SU-DHL-6 (cell line): ENCODE measurements around the gene FAIM2.

Source experiments
- H2AFZ ChIP-seq: fragments of 200-600 bp; sonication (generic); 2 replicates; pipeline ENCODE4 v1.6.1; 2014; ENCODE audit warnings: low read depth, mild to moderate bottlenecking, moderate library complexity, mixed read lengths, antibody characterized with exemption, low read length; ENCODE audit not compliant: severe bottlenecking
- H3F3A ChIP-seq: fragments of 200-600 bp; shearing (Covaris generic); 2 replicates; pipeline ENCODE4 v1.6.0; 2016; ENCODE audit warnings: antibody characterized with exemption, mild to moderate bottlenecking; ENCODE audit not compliant: insufficient read depth
- H3K27ac ChIP-seq: fragments of 200-600 bp; sonication (generic); 2 replicates; pipeline ENCODE4 v1.5.1; 2016; ENCODE audit warnings: low read depth, mild to moderate bottlenecking, low read length, moderate library complexity, mixed read lengths
- H3K27me3 ChIP-seq: fragments of 200-600 bp; sonication (generic), shearing (Covaris generic); 2 replicates; pipeline ENCODE4 v1.6.0; 2014; ENCODE audit warnings: mild to moderate bottlenecking, low read length
- H3K36me3 ChIP-seq: fragments of 200-600 bp; sonication (generic); 2 replicates; pipeline ENCODE4 v1.6.1; 2014; ENCODE audit warnings: mild to moderate bottlenecking, low read length, mixed read lengths
- H3K4me2 ChIP-seq: fragments of 300-600, 200-600 bp; shearing (Covaris generic), sonication (generic); 2 replicates; pipeline ENCODE4 v1.6.0; 2014; ENCODE audit warnings: low read length, low read depth, mild to moderate bottlenecking; ENCODE audit not compliant: poor library complexity, severe bottlenecking
- H3K4me3 ChIP-seq: fragments of 200-600 bp; sonication (generic); 2 replicates; pipeline ENCODE4 v1.5.1; 2014; ENCODE audit warnings: antibody characterized with exemption, low read length, mild to moderate bottlenecking, mixed read lengths; ENCODE audit not compliant: insufficient read depth, poor library complexity, severe bottlenecking
- H3K79me2 ChIP-seq: fragments of 200-600 bp; sonication (generic); 2 replicates; pipeline ENCODE4 v1.6.1; 2014; ENCODE audit warnings: mild to moderate bottlenecking, low read length, moderate library complexity; ENCODE audit not compliant: insufficient read depth
- H3K9ac ChIP-seq: fragments of 200-600 bp; sonication (generic); 2 replicates; pipeline ENCODE4 v1.7.0; 2014; ENCODE audit warnings: mild to moderate bottlenecking, low read length
- H3K9me2 ChIP-seq: fragments of 200-600 bp; sonication (generic); replicated peaks from 2 replicates; pipeline ENCODE4 v1.6.1; 2014; ENCODE audit warnings: low read length; ENCODE audit not compliant: insufficient read depth
- H3K9me3 ChIP-seq: fragments of 200-600 bp; sonication (generic); 2 replicates; pipeline ENCODE4 v1.6.1; 2014; ENCODE audit warnings: low read length, mixed read lengths; ENCODE audit not compliant: insufficient read depth
- H4K20me1 ChIP-seq: fragments of 200-600 bp; sonication (generic); 2 replicates; pipeline ENCODE4 v1.6.1; 2014; ENCODE audit warnings: low read depth, mild to moderate bottlenecking, antibody characterized with exemption, low read length, moderate library complexity, mixed read lengths
- CTCF ChIP-seq: fragments of 200-600 bp; sonication (generic); IDR thresholded peaks from one replicate; pipeline ENCODE4 v1.5.1; 2017; ENCODE audit warnings: antibody characterized with exemption, mild to moderate bottlenecking, low read length, moderate library complexity; ENCODE audit not compliant: insufficient read depth, poor library complexity, severe bottlenecking
- EZH2phosphoT487 ChIP-seq: fragments of 200-600 bp; sonication (generic), shearing (Covaris generic); conservative IDR thresholded peaks from 2 replicates; pipeline ENCODE4 v1.6.1; 2018; ENCODE audit warnings: mild to moderate bottlenecking, antibody characterized with exemption, low read length, moderate library complexity, mixed read lengths

FAIM2 gene

GRCh38 chr12:49939307-49939706 lies 35.6 kb upstream of the FAIM2 start:
- Histone ChIP-seq H3K27ac (no peak overlapping the region), H2AFZ (no peak overlapping the region), H3K36me3 (no peaks in the 10 kb centered on the region), H3K4me2 (no peak overlapping the region), H4K20me1 (no peaks in the 10 kb centered on the region), H3K79me2 (no peaks in the 10 kb centered on the region), H3K9ac (no peak overlapping the region), H3K9me3 (no peaks in the 10 kb centered on the region), H3K9me2 (no peaks in the 10 kb centered on the region), H3K4me3 (no peak overlapping the region), H3K27me3 (no peaks in the 10 kb centered on the region), H3F3A (no peaks in the 10 kb centered on the region)
- TF ChIP-seq CTCF (no peak), EZH2phosphoT487 (no peak)

GRCh38 chr12:49937639-49938300 lies 34.1 kb upstream of the FAIM2 start:
- no peaks in the 10 kb centered on the region for H3K79me2 ChIP-seq
- no peaks in the 10 kb centered on the region for H3F3A ChIP-seq
- no peaks in the 10 kb centered on the region for H3K9me3 ChIP-seq
- no peak for TF ChIP-seq CTCF
- TF ChIP-seq EZH2phosphoT487 = no peak
- no peaks in the 10 kb centered on the region for H3K9me2 ChIP-seq
- no peaks in the 10 kb centered on the region for H3K27me3 ChIP-seq
- no peak overlapping the region for H3K9ac ChIP-seq
- H3K4me2 ChIP-seq = no peak overlapping the region
- no peak overlapping the region for H3K4me3 ChIP-seq
- H3K36me3 ChIP-seq = no peaks in the 10 kb centered on the region
- H2AFZ ChIP-seq = no peak overlapping the region
- H4K20me1 ChIP-seq = no peaks in the 10 kb centered on the region
- no peak overlapping the region for H3K27ac ChIP-seq

GRCh38 chr12:49936925-49937324 lies 33.2 kb upstream of the FAIM2 start:
- Histone ChIP-seq H3K27ac (no peak overlapping the region), H4K20me1 (no peaks in the 10 kb centered on the region), H3K36me3 (no peaks in the 10 kb centered on the region), H3K4me2 (no peak overlapping the region), H3K9me3 (no peaks in the 10 kb centered on the region), H3F3A (no peaks in the 10 kb centered on the region), H3K27me3 (no peaks in the 10 kb centered on the region), H3K9me2 (no peaks in the 10 kb centered on the region), H3K9ac (no peak overlapping the region), H3K4me3 (no peak overlapping the region), H3K79me2 (no peaks in the 10 kb centered on the region), H2AFZ (no peak overlapping the region)
- TF ChIP-seq CTCF = no peak
- no peak for TF ChIP-seq EZH2phosphoT487
